ENCODE results near the gene SPTBN2.
A peak's percentile ranks its signal among the peaks of the same experiment; 100 is the strongest.

Gene SPTBN2

GRCh38 chr11:66693356-66694055, 35.5 kb downstream of the SPTBN2 start:
- no peak for TF ChIP-seq CTCF (conservative IDR thresholded peaks at IDR 0.05; ENCODE audit: low read depth)
- CTCF ChIA-PET, result interaction anchor here (0.6 to 1.7 kb wide), 5 partner anchors 16 to 297 kb away, joined by 3 to 10 read pairs (median 6); partner anchors contain the start of gene RBM4B
- DNase-seq (ENCODE audit: low spot score), result no peak
- H3K27ac ChIP-seq, result peak overlapping the region; percentile 88
- POLR2A ChIA-PET (ENCODE audit: low non-redundant PET), result no interaction called here

GRCh38 chr11:66692871-66693331, 36.1 kb downstream of the SPTBN2 start:
- ChIA-PET POLR2A (ENCODE audit: low non-redundant PET) (no interaction called here), CTCF (interaction anchor here (0.6 to 1.7 kb wide), 3 partner anchors 15 to 254 kb away, joined by 5 to 9 read pairs (median 5); partner anchors contain the start of genes MRPL11 and RBM4B)
- no peak for TF ChIP-seq CTCF (conservative IDR thresholded peaks at IDR 0.05; ENCODE audit: low read depth)
- no peak for DNase-seq (ENCODE audit: low spot score)
- H3K27ac ChIP-seq, result peak overlapping the region; percentile 88

- peak overlapping the region; percentile 88 for H3K27ac ChIP-seq
- ChIA-PET CTCF (interaction anchor here (0.6 to 1.7 kb wide), 4 partner anchors 103 to 301 kb away, joined by 4 to 9 read pairs (median 4); partner anchors contain the start of gene MRPL11), POLR2A (ENCODE audit: low non-redundant PET) (no interaction called here)
- no peak for DNase-seq (ENCODE audit: low spot score)
- TF ChIP-seq CTCF (conservative IDR thresholded peaks at IDR 0.05; ENCODE audit: low read depth), result no peak
These were observed 36.6 kb downstream of the SPTBN2 start for GRCh38 chr11:66692446-66692845.

- POLR2A ChIA-PET (ENCODE audit: low non-redundant PET), result no interaction called here
- no peak for DNase-seq (ENCODE audit: low spot score)
- CTCF ChIA-PET, result interaction anchor here (1.7 kb wide), 1 partner anchor 143 kb away, joined by 9 read pairs; no protein-coding TSS in a partner anchor
- TF ChIP-seq CTCF (conservative IDR thresholded peaks at IDR 0.05; ENCODE audit: low read depth), result no peak
- H3K27ac ChIP-seq, result no peak overlapping the region; the same call in 1 of the 2 replicates
These were observed 37.6 kb downstream of the SPTBN2 start for GRCh38 chr11:66691311-66691980.

GRCh38 chr11:66689661-66690590, 39.1 kb downstream of the SPTBN2 start:
- no peak for TF ChIP-seq CTCF (conservative IDR thresholded peaks at IDR 0.05; ENCODE audit: low read depth)
- peak overlapping the region; percentile 96 for H3K27ac ChIP-seq
- ChIA-PET CTCF (no interaction called here), POLR2A (ENCODE audit: low non-redundant PET) (no interaction called here)
- DNase-seq (ENCODE audit: low spot score), result no peak
